T-cell (primary cell): ENCODE data around the gene HLA-DRB5. TPM values are rescaled to one million over a fixed set of nuclear protein-coding genes. Genes with fewer than 3 reads are reported as not detected.
"Not testable (repeated sequence)": the region's sequence is repeated elsewhere in the genome, so short reads cannot be mapped to it uniquely, and the experiment has no call there.

ENCODE experiments used
- ATAC-seq, 4 experiments: fragments of 200-7000 bp in 3 of 4; fragments of 150-1000 bp in 1 of 4; cut with Tn5 transposase; replicated peaks in 1 of 4; 1 replicate in 3 of 4; 2 replicates in 1 of 4; pipeline ENCODE4 v1.10.0; 2021; ENCODE audit warnings: moderate library complexity in 3 of 4, mild to moderate bottlenecking in 2 of 4, moderate number of reproducible peaks in 1 of 4
- CTCF ChIA-PET, 2 donors: fragments of 300-600 bp; sonication (Branson Sonifier 250); formaldehyde crosslinking; loops; one replicate each; lab custom pipeline; 2022; ENCODE audit warnings: antibody characterized with exemption in 2 of 2; lab: Charles Lee
- POLR2A ChIA-PET, 2 donors: fragments of 300-600 bp; sonication (Branson Sonifier 250); formaldehyde crosslinking; loops; one replicate each; lab custom pipeline; 2022; ENCODE audit warnings: antibody characterized with exemption in 2 of 2; lab: Charles Lee
- DNase-seq, 35 experiments: peaks; one replicate each; pipeline versions ENCODE4 v3.0.0 to v3.0.0-alpha.2; 2013 to 2023
- H3K27ac ChIP-seq: one replicate; pipeline ENCODE4 v1.5.1; 2013; ENCODE audit warnings: low read length
- H3K27me3 ChIP-seq, 2 experiments: replicated peaks in 1 of 2; 1 replicate in 1 of 2; 2 replicates in 1 of 2; pipeline versions ENCODE4 v1.6.1 to v1.7.0; 2013; ENCODE audit warnings: low read length in 1 of 2, mixed read lengths in 1 of 2; ENCODE audit not compliant: control insufficient read depth in 2 of 2, insufficient read depth in 2 of 2; ENCODE audit errors: extremely low read depth in 1 of 2
- H3K36me3 ChIP-seq, 2 donors: 1 replicate in 1 of 2; 2 replicates in 1 of 2; pipeline versions ENCODE4 v1.6.1 to v1.7.0; 2013; ENCODE audit warnings: low read length in 1 of 2; ENCODE audit not compliant: control insufficient read depth in 2 of 2, insufficient read depth in 1 of 2; ENCODE audit errors: extremely low read depth in 1 of 2
- H3K4me1 ChIP-seq, 2 experiments: 1 replicate in 1 of 2; 2 replicates in 1 of 2; pipeline versions ENCODE4 v1.6.1 to v1.7.0; 2013; ENCODE audit warnings: low read length in 2 of 2, mixed read lengths in 1 of 2; ENCODE audit not compliant: insufficient read depth in 2 of 2, control insufficient read depth in 1 of 2; ENCODE audit errors: extremely low read depth in 1 of 2
- H3K4me3 ChIP-seq, 2 donors: 1 replicate in 1 of 2; 2 replicates in 1 of 2; pipeline versions ENCODE4 v1.5.1 to v1.7.0; 2013; ENCODE audit warnings: mild to moderate bottlenecking in 2 of 2, low read length in 1 of 2, moderate library complexity in 1 of 2; ENCODE audit not compliant: control insufficient read depth in 1 of 2; ENCODE audit errors: extremely low read depth in 1 of 2
- H3K9me3 ChIP-seq: 2 replicates; pipeline ENCODE4 v1.7.0; 2013
- H3K27ac Mint-ChIP-seq, 2 donors: one replicate each; pipeline ENCODE4 v1.8.0; 2020 to 2021; ENCODE audit warnings: mild to moderate bottlenecking in 2 of 2, mixed read lengths in 2 of 2
- H3K27me3 Mint-ChIP-seq, 2 donors: one replicate each; pipeline ENCODE4 v1.8.0; 2021 to 2022; ENCODE audit warnings: mixed read lengths in 2 of 2
- H3K36me3 Mint-ChIP-seq: one replicate; pipeline ENCODE4 v1.8.0; 2021; ENCODE audit warnings: mixed read lengths
- H3K4me1 Mint-ChIP-seq, 3 donors: one replicate each; pipeline ENCODE4 v1.8.0; 2020 to 2022; ENCODE audit warnings: mixed read lengths in 3 of 3, mild to moderate bottlenecking in 1 of 3
- H3K4me3 Mint-ChIP-seq, 3 donors: one replicate each; pipeline ENCODE4 v1.8.0; 2020 to 2022; ENCODE audit warnings: mild to moderate bottlenecking in 3 of 3, mixed read lengths in 3 of 3, moderate library complexity in 3 of 3
- H3K9me3 Mint-ChIP-seq, 3 donors: one replicate each; pipeline ENCODE4 v1.8.0; 2020 to 2022; ENCODE audit warnings: mixed read lengths in 3 of 3
- WGBS: methylation state at CpG from one replicate; pipeline ENCODE4 v1.1.5; 2013; ENCODE audit warnings: missing lambda C conversion rate; ENCODE audit not compliant: insufficient coverage; 5-methylcytosine and 5-hydroxymethylcytosine counted together
- total RNA-seq, 35 experiments: library from RNA in 6 of 35; stranded (reverse) in 6 of 35; fragments of 120-200 nt in 1 of 35; gene quantifications; one replicate each; pipeline versions ENCODE4 v1.2.1 to v1.2.4 and lab custom pipeline; 2013 to 2026

Gene HLA-DRB5
- total RNA-seq, 5 donors from 2014 or later (not counting 1 experiment from before 2014, with no cell fraction given) = 3.2 to 14.0 (median 8.0) TPM; not detected in 1

GRCh38 chr6:32553037-32553742 lies 23.1 kb upstream of the HLA-DRB5 start:
- ATAC-seq (no peak), DNase-seq (no peak)
- ChIA-PET CTCF (interaction anchor here in 1 of 2 donors (0.6 kb wide), 1 partner anchor 710 kb away, joined by 3 read pairs; no protein-coding TSS in a partner anchor), POLR2A (no interaction called here)
- Mint-ChIP-seq H3K36me3 (no peaks in the 10 kb centered on the region), H3K27ac (no peak overlapping the region), H3K27me3 (peaks cover 7 to 8% of the 10 kb centered on the region in 2 donors), H3K4me3 (no peak overlapping the region), H3K9me3 (no peaks in the 10 kb centered on the region), H3K4me1 (no peaks in the 10 kb centered on the region)
- H3K36me3 ChIP-seq = no peaks in the 10 kb centered on the region
- H3K27ac ChIP-seq = no peak overlapping the region
- H3K4me3 ChIP-seq = no peak overlapping the region
- 17% methylated on average over 1 of the region's 5 CpGs for WGBS
- H3K27me3 ChIP-seq = no peaks in the 10 kb centered on the region
- H3K4me1 ChIP-seq = no peaks in the 10 kb centered on the region
- no peaks in the 10 kb centered on the region for H3K9me3 ChIP-seq

- ChIA-PET POLR2A (no interaction called here), CTCF (interaction anchor here in 1 of 2 donors (0.6 kb wide), 1 partner anchor 210 kb away, joined by 3 read pairs; no protein-coding TSS in a partner anchor)
- H3K4me1 Mint-ChIP-seq = no peaks in the 10 kb centered on the region
- Histone ChIP-seq H3K27ac (no peak overlapping the region), H3K9me3 (no peaks in the 10 kb centered on the region), H3K4me1 (no peaks in the 10 kb centered on the region), H3K4me3 (no peak overlapping the region), H3K27me3 (no peaks in the 10 kb centered on the region), H3K36me3 (no peaks in the 10 kb centered on the region)
- H3K27me3 Mint-ChIP-seq = peaks cover 7 to 8% of the 10 kb centered on the region in 2 donors
- H3K4me3 Mint-ChIP-seq = no peak overlapping the region
- WGBS = no CpG with 5 or more reads among the region's 5 CpGs
- no peak overlapping the region for H3K27ac Mint-ChIP-seq
- ATAC-seq = no peak
- no peaks in the 10 kb centered on the region for H3K9me3 Mint-ChIP-seq
- H3K36me3 Mint-ChIP-seq = no peaks in the 10 kb centered on the region
- DNase-seq = no peak
Observed at GRCh38 chr6:32551410-32551809, 21.3 kb upstream of the HLA-DRB5 start.

GRCh38 chr6:32539839-32540238 lies 9.8 kb upstream of the HLA-DRB5 start:
- no peak overlapping the region for H3K4me3 Mint-ChIP-seq
- no peak overlapping the region for H3K27ac ChIP-seq
- H3K4me1 Mint-ChIP-seq = no peaks in the 10 kb centered on the region
- no peak overlapping the region for H3K27ac Mint-ChIP-seq
- no peaks in the 10 kb centered on the region for H3K36me3 ChIP-seq
- no peaks in the 10 kb centered on the region for H3K9me3 ChIP-seq
- H3K4me1 ChIP-seq = no peaks in the 10 kb centered on the region
- peaks cover 0 to 11% of the 10 kb centered on the region in 2 donors for H3K27me3 Mint-ChIP-seq
- DNase-seq = no peak
- H3K27me3 ChIP-seq = no peaks in the 10 kb centered on the region
- ChIA-PET CTCF (no interaction called here), POLR2A (no interaction called here)
- no peaks in the 10 kb centered on the region for H3K36me3 Mint-ChIP-seq
- no peak overlapping the region for H3K4me3 ChIP-seq
- no CpG with 5 or more reads among the region's 5 CpGs for WGBS
- ATAC-seq = no peak
- peaks cover 0 to 15% (median 6%) of the 10 kb centered on the region in 3 donors for H3K9me3 Mint-ChIP-seq

- H3K4me3 ChIP-seq, POLR2A ChIA-PET, H3K27ac Mint-ChIP-seq, H3K27me3 Mint-ChIP-seq, ATAC-seq, H3K36me3 ChIP-seq, DNase-seq, H3K36me3 Mint-ChIP-seq, H3K27ac ChIP-seq, H3K9me3 Mint-ChIP-seq, H3K4me1 Mint-ChIP-seq, H3K4me1 ChIP-seq, H3K27me3 ChIP-seq, H3K9me3 ChIP-seq: not testable (repeated sequence)
- H3K4me3 Mint-ChIP-seq = peak overlapping the region in 1 of 3 donors; percentile 37
- CTCF ChIA-PET = interaction anchor here in 1 of 2 donors (0.5 kb wide), 1 partner anchor 155 kb away, joined by 5 read pairs; no protein-coding TSS in a partner anchor
- WGBS = no CpG with 5 or more reads among the region's 3 CpGs
Observed at GRCh38 chr6:32530431-32530793, 325 bp upstream of the HLA-DRB5 start.

GRCh38 chr6:32522302-32523047 lies 7.6 kb downstream of the HLA-DRB5 start:
- no peaks in the 10 kb centered on the region for H3K27me3 ChIP-seq
- H3K4me1 ChIP-seq = no peaks in the 10 kb centered on the region
- no peaks in the 10 kb centered on the region for H3K36me3 Mint-ChIP-seq
- H3K4me1 Mint-ChIP-seq = peaks cover 0 to 9% (median 4%) of the 10 kb centered on the region in 3 donors
- no CpG with 5 or more reads among the region's 19 CpGs for WGBS
- CTCF ChIA-PET = no interaction called here
- H3K36me3 ChIP-seq = no peaks in the 10 kb centered on the region
- POLR2A ChIA-PET = interaction anchor here in 1 of 2 donors (1.0 kb wide), 1 partner anchor 37 kb away, joined by 4 read pairs; no protein-coding TSS in a partner anchor
- DNase-seq (no peak), ATAC-seq (no peak)
- no peak overlapping the region for H3K4me3 ChIP-seq
- no peak overlapping the region for H3K27ac Mint-ChIP-seq
- no peaks in the 10 kb centered on the region for H3K9me3 ChIP-seq
- H3K4me3 Mint-ChIP-seq = peak overlapping the region in 1 of 3 donors; percentile 63
- no peaks in the 10 kb centered on the region for H3K9me3 Mint-ChIP-seq
- peaks cover 0 to 6% of the 10 kb centered on the region in 2 donors for H3K27me3 Mint-ChIP-seq
- H3K27ac ChIP-seq = no peak overlapping the region

- WGBS = no CpG with 5 or more reads among the region's 1 CpG
- no peaks in the 10 kb centered on the region for H3K9me3 ChIP-seq
- H3K27me3 Mint-ChIP-seq = peaks cover 0 to 3% of the 10 kb centered on the region in 2 donors
- H3K36me3 Mint-ChIP-seq = no peaks in the 10 kb centered on the region
- ChIA-PET CTCF (no interaction called here), POLR2A (no interaction called here)
- H3K4me3 Mint-ChIP-seq = no peak overlapping the region
- no peaks in the 10 kb centered on the region for H3K27me3 ChIP-seq
- no peaks in the 10 kb centered on the region for H3K9me3 Mint-ChIP-seq
- H3K4me1 Mint-ChIP-seq = peaks cover 0 to 9% (median 4%) of the 10 kb centered on the region in 3 donors
- no peak overlapping the region for H3K27ac Mint-ChIP-seq
- H3K27ac ChIP-seq = no peak overlapping the region
- no peak for ATAC-seq
- no peaks in the 10 kb centered on the region for H3K36me3 ChIP-seq
- no peak for DNase-seq
- no peaks in the 10 kb centered on the region for H3K4me1 ChIP-seq
- no peak overlapping the region for H3K4me3 ChIP-seq
Observed at GRCh38 chr6:32519910-32520258, 10.2 kb downstream of the HLA-DRB5 start.
